Activated CD8-positive, alpha-beta memory T cell treated with anti-CD3 and anti-CD28 coated beads, Interleukin-2, amount 50 U/mL, for 4 hours (primary cell): ENCODE data around the gene SFMBT1.

Source experiments
- DNase-seq: peaks from one replicate; pipeline ENCODE4 v3.0.0-alpha.2; 2020

The SFMBT1 gene

DNA sequence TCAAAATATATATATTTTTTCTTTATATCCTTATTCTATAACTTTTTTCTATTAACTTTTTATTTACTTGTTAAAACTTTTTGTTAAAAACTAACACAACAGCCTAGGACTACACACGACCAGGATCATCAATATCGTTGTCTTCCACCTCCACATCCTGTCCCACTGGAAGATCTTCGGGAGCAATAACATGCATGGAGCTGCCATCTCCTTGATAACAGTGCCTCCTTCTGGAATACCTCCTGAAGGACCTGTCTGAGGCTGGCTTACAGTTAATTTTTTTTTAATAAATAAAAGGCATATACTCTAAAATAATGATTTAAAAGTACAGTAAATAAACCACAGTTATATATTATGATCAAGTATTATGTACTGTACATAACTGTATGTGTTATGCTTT, 58.9 kb downstream of the SFMBT1 start:
- no peak for DNase-seq

DNA sequence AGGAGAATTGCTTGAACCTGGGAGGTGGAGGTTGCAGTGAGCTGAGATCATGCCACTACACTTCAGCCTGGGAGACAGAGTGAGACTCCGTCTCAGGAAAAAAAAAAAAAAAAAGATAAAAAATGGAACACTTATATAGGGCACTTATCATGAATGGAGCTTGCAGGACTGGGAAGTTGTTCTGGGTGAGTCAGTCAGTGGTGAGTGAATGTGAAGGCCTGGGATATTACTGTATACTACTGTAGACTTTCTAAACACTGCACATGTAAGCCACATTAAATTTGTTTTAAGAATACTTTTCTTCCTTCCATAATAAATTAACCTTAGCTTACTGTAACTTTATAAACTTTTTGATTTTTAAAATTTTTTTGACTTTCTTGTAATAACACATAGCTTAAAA, 59.8 kb downstream of the SFMBT1 start:
- DNase-seq: no peak

DNA sequence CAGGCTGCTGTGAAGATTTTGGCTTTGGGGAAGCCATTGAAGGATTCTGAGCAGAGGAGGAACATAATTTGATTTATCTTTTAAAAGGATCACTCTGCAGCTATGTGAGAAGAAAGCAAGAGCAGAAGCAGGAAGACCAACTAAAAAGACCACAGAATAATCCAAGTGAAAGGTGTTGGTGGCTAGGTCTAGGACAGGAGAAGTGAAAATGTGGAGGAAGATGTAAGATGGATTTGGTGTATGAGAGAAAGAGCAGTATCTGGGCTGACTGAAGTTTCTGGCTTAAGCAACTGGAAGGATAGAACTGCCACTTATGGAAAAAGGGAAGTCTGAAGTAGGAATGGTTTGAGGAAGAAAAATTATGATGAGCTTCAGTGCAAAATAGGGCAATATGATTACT, 62.0 kb downstream of the SFMBT1 start:
- no peak for DNase-seq

DNA sequence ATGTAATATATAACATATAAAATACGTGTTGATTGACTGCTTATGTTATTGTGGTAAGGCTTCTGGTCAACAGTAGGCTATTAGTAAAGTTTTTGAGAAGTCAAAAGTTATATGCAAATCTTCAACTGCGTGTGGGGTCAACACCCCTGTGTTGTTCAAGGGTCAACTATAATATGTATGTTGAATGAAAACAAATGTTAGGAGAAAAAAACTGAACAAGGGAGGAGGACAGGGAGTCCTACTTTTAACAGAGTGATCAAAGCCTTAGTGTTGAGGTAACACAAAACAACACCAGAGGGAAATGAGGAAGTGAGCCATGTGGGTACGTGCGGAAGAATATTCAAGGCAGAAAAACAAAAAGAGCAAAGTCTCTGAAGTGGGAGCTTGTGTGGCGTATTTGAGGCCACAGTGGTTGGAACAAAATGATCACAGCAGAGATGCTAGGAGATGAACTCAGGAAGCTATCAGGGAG, 62.5 kb downstream of the SFMBT1 start:
- DNase-seq: peak; percentile 58

DNA sequence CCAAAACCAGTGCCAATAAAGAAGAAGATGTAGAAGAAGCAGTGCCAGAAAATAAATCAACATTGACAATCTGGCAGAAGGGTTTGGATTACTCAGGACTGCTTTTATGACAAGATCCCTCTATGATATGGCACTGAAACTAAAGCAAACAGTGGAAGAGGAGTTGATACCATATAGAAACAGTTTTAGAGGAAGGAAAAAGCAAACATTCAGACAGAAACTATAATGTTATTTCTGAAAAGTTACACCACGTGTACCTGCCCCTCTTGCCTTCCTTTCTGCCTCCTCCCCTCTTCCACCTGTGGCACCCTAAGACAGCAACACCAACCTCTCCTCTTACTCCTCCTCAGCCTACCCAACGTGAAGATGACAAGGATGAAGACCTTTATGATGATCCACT, 63.0 kb downstream of the SFMBT1 start:
- no peak for DNase-seq

DNA sequence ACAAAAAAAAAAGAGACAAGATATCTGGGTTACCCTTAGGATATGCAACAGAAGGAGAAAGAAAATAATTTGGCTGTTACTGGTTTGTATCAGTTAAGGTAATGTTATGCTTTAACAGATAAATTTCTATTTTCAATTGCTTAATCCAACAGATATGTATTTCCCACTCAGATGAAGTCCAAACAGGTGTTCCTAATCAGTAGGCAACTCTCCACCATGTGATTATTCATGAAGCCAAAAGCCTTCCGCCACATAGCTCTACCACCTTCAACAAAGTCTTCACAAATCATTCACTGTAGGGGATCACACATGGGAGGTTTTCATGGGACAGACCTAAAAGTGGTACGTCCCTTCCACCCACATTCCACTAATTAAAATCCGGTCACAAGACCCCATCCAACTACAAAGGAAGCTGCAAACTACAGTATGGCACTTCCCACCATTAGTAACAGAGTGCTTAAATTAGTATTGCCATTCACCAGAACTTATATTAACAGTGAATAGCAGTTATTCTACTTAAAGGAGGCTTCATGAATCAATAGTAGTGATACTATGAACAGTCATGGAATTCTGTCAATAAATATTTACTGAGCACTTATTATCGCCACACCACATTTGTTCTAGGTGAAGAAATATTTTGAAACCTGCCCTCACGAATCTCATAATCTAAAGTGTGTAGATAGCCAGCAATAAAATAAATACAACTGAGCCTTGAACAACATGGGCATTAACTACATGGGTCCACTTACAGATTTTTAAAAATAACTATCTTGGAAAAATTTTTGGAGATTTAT, 66.5 kb downstream of the SFMBT1 start:
- no peak for DNase-seq

DNA sequence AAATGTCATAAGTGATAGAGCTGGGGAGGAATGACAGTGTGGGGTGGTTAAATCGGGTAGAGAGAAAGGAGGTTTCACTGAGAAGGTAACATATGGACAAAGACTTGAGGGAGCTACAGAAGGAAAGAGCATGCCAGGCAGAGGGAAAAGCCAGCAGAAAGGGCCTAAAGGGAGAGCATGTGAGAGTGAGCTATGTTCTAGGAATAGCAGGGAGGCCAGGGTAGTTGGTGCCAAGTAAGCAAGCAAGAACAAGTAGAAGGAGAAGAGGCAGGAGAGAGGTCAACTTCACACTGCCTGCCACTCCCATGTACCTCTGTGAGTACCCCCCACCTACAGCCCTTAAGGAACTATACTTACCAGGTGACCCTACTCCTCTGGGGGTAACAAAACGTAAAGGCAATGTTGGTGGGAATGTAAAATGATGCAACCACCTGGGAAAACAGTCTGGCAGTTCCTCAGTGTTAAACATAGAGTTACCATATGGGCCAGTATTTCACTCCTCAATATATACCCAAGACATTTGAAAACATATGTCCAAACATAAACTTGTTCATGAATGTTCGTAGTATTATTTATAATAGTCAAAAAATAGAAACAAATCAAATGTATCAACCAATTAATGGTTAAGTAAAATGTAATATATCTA, 67.6 kb downstream of the SFMBT1 start:
- no peak for DNase-seq

DNA sequence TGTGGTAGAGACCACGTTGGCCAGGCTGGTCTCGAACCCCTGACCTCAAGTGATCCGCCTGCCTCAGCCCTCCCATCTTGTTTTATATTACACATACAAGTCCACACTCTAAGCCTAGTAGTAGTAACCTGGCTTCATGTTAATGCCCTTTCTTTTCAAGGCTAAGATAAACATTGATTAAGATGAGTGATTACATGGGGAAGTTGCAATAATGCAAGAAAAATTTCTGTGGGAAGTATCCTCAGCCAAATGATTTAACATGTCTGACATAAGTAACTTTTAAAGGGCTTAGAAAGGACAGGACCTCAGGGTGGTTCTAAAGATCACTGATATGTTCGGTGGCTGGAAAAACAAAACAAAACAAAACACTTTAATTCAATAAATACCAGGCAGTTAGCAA, 72.1 kb downstream of the SFMBT1 start:
- no peak for DNase-seq

DNA sequence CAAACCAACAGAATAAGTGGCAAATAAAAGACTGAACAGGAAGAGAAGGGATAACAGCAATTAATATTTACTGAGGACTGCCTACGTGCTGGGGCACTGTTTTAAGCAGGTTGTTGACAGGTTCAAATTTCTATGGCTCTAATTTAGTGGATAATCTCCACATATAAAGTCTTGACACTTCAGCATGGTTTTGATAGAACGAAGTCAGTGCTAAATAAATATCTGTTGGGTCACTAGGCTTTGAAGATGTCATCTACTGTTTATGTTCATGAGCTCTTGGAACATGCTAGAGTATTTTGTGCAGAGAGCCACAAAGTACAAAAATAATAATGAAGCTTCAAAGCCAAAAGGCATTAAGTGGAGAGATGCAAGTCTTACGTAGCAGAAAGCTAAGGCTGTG, 74.0 kb downstream of the SFMBT1 start:
- DNase-seq: no peak

DNA sequence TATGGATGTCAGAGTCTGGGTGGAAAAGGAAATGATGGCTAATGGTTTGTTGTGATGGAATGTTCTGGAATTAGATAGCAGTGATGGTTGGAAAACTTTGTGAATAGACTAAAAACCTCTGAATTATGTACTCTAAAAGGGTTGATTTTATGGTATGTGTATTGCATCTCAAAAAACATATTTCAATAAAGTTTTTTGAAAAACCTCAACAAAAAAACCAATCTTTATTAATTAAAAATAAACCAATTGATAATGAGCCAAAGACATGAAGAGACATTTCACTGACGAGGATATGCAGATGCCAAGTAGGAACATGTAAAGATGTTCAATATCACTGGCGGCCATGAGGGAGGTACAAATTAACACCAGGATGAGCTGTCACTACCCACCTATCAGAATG, 78.5 kb downstream of the SFMBT1 start:
- no peak for DNase-seq

DNA sequence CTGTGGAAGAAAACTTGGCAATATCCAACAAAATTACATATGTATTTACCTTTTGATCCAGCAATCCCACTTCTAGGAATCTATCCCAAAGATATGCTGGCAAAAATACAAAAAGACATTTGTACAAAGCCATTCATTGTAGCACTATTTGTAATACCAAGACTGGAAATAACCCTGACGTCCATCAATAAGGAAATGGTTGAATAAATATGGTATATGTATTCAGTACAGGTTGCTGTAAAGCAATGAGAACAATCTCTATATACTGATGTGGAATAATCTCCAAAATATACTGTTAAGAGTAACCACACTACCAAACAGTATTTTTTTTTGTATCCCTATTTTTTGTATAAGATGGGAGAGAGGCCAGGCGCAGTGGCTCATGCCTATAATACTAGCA, 83.7 kb downstream of the SFMBT1 start:
- DNase-seq: no peak

DNA sequence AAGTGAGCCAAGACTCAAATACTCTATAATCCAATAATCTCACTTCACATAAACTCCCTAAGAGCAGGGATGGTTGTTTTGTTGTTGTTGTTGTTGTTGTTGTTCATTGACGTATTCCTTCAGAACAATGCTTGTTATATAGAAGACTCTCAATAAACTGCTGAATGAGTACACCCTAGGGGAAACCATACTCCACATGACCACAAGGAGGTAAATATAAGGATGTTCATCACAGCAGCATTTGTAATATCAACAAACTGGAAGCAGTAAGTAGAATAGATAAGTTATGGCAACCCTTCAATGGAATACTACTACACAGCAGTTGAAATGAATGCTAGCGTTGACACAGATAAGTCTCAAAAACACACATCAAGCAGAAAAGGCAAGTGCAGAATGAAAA, 86.1 kb downstream of the SFMBT1 start:
- no peak for DNase-seq

DNA sequence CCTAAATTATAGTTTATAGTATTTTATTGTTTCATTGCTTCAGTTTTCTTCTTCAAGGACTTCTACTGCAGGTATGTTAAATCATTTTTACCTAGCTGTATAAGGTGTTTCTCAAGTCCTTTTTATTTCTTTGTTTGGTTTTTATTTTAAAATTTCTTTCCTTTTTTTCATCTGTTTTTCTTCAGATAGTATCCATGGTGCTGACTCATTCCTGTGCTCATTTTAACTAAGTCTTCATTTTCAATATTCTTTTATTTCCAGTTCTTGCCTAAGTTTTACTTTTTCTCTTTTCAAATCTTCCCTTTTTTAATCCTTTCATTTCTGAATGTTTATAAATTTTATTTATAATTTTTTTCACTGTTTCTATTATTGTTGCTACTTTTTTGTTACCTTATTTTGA, 106.3 kb downstream of the SFMBT1 start:
- DNase-seq: no peak

DNA sequence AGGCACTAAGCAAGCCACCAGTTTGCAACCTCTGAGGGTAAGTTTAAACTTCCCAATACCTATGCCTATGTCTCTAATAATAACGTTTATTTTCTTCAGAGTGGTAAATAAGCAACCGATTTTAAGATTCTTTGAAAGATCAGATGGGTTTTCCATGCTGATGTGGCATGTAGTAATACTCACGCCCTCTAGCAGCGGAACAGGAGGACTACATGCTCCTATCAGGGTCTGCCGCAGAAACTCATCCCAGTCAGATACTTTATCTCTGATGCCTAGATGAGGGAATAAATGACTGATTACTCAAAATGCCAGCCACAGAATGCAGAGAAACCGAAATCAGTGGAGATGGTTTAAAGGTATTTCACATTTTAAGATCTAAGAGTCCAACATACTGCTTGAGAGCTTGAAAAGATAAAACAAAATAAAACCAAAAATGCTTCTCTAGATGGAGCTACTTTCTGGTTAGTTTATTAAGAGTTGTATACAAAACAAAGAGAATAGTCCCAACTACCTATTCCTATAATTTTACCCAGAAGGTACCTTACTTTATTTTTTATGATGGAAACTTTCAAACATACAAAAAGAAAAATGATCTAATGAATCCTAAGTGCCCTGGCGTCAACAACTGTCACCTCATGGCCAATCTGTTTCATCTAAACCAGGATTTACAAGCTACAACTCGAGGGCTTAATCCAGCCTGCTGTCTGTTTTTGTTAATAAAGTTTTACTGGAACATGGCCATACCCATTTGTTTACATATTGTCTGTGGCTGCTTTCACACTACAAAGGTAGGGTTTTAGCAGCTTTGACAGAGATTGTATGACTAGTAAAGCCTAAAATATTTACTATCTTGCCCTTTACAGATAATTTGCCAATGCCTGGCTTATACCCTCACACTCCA, 111.0 kb downstream of the SFMBT1 start:
- peak; percentile 47 for DNase-seq

DNA sequence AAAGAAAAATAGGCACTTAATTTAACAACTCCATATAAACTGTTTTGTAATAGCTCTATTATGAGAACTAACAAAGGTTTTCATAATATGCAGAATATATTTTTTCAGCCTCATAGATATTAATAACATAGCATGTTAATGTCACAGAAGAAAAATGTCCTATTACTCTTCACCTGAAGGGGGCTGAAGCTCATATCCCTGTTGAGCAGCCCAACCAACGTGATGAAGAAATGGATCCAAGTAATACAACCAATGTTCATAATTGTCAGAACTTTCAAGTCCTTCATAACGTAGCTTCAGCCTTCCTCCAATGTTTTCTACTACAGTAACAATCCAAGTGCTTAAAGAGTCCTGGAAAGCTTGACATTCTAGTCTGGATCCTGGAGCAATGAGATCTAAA, 114.0 kb downstream of the SFMBT1 start:
- no peak for DNase-seq

DNA sequence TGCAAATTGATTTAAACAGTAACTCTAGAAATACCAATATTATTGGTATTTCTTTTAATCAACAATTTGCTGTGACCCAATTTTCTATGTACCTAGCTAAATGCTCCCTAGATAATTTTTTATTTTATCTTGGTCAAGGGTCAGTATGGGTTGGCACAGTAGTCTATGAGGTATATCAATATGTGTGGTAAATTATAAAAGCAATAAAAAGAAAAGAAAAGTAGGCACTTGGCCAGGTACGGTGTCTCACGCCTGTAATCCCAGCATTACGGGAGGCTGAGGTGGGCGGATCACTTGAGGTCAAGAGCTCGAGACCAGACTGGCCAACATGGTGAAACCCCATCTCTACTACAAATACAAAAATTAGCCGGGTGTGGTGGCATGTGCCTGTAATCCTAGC, 114.5 kb downstream of the SFMBT1 start:
- DNase-seq: no peak

DNA sequence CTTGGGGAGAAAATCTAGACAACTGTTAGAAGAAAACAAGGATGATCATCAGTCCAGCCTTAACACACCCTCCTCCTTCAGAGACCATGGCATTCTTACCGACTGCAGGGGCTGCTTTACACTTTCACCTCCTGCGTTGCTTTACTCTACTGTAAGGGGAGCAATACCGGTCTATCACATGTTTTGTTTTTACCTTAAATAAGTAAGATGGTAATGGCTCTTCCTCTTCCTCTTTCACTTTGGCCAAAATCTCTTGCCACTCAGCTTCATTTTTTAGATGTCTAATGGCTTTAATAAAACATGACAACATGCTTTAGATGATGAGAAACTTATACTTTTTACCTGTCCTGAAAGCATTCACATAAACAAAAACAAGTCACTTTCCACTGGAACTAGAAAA, 115.1 kb downstream of the SFMBT1 start:
- DNase-seq: no peak

DNA sequence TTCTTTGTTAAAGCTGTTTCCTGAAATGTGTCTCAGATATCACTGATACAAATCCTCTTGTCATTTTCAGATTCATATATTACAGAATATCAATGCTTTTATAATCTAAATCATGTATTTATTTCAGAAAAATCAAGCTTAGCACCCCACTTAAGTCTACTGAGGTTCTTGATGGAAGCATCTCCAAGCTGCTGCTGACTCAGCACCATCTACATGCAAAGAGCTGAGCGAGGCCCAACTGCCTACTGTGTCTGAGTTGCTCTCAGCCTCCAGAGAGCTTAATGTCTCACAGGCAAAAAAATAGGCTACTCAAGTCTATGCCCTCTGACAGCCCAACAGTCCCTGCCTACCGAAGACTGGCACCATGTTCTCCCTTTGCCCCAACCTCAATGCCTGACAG, 119.3 kb downstream of the SFMBT1 start:
- no peak for DNase-seq

DNA sequence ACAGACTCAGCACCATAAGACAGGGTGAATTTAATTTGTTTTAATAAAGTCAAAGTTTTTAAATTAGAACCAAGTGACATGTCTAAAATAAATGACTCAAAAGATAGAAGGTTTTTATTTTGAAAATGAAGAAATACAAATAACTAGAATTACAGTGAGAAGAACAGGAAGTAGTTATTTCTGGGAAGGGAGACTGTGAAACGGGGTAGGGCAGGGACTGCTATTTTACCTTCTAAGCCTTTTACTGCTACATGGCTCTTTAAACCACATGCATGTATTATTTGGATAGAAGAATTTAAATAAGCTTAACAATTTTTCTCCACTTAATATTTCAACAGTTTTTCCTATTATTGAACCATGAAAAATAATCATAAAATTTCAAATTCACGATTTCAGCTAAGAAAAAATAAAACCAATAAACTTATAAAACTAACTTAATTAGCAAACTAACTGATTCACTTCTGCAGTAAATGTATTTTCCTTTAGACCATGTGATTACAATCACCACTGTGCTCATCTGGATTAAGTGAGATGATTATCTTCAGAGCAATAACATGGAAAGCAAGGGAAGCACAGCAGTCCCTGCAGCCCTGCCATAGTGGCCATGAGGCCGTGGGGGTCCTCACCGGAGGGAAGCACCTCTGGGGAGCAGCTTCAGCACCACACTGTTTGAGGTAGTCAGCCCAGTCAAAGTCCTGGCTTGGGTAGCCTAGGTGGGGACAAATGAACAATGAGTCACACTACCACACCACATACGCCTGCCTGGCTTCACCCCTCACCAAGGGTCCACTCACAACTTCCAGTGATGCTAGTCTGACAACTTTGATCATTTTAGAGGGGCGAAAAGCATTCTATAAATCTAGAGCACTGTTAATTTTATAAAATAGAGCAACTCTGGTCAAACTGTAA, 120.2 kb downstream of the SFMBT1 start:
- DNase-seq: no peak

DNA sequence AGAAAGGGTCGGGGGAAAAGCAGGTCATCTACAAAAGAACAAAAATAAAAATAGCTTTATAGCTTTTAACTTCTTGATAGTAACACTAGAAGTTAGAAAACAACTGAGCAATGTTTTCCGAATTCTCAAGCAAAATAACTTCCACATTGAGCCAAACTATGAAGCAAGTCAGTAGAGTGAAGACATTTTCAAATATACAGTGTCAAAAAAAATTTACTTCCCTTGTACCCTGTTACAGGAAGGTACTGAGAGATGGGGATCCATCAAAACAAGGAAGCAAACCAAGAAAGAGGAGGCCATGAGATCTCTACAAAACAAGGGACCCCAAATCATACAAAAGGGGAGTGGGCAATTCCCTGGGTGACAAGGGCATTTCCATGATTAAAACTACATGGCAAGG, 121.9 kb downstream of the SFMBT1 start:
- DNase-seq: no peak

DNA sequence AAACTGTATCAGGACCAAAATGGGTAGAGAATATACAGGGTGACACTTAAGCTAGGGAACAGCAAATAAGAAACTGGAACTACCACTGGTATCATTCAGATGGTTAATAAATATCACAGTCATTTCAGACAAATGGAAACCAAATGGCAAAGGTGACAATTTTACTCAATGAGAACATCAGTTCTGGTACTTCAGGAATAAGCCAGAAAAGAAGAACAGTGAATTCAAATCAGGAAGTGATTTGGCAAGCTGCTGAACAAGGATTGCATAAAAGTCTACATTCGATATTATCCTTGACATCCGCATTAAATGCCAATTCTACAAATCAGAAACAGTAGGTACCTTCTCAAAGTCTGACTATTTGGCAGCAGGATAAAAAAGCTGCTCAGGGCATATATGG, 125.0 kb downstream of the SFMBT1 start:
- no peak for DNase-seq

DNA sequence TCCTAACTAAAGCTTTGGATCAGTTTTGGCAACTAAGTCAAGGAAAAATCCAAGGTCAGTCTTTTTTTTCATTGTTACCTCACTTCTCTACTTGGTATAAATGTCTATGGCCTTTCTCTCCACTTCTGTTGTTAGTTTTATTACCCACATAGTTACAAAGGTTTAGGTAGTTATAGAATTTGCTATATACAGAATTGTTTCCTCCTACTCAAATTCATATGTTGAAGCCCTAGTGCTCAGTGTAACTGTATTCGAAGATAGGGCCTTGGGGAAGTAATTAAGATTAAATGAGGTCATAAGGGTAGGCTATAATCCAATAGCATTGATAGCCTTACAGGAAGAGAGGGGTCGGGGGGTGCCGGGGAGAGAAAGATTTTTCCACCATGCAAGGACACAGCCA, 128.8 kb downstream of the SFMBT1 start:
- DNase-seq: no peak

DNA sequence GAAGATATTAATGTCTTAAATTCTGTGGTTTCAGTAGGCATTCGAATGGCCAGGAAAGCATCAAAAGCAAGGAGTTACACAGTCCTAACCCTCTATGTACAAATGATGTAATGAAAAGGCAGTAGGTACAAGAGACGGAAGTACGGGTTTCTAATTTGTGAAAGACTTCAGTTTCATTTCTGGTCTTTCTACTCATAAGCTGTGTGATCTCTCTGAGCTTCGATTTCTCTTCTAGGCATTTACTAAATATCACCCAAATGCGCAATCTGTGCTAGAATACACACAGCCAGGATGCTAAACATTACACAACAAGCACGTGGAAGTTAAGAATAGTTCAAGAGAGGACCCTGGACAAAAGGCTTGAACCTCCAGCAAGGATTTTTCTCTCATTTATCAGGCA, 130.6 kb downstream of the SFMBT1 start:
- DNase-seq: no peak
